ENCODE results near the gene BCAS4. TPM values are rescaled to one million over a fixed set of nuclear protein-coding genes. Genes with fewer than 3 reads are reported as not detected.
A peak's percentile ranks its signal among the peaks of the same experiment; 100 is the strongest.
"Not testable (repeated sequence)": the region's sequence is repeated elsewhere in the genome, so short reads cannot be mapped to it uniquely, and the experiment has no call there.

Gene BCAS4
- total RNA-seq, 3 donors from 2014 or later (not counting 1 experiment from before 2014, with no cell fraction given), result 7.7 to 13.5 (median 10.5) TPM

DNA sequence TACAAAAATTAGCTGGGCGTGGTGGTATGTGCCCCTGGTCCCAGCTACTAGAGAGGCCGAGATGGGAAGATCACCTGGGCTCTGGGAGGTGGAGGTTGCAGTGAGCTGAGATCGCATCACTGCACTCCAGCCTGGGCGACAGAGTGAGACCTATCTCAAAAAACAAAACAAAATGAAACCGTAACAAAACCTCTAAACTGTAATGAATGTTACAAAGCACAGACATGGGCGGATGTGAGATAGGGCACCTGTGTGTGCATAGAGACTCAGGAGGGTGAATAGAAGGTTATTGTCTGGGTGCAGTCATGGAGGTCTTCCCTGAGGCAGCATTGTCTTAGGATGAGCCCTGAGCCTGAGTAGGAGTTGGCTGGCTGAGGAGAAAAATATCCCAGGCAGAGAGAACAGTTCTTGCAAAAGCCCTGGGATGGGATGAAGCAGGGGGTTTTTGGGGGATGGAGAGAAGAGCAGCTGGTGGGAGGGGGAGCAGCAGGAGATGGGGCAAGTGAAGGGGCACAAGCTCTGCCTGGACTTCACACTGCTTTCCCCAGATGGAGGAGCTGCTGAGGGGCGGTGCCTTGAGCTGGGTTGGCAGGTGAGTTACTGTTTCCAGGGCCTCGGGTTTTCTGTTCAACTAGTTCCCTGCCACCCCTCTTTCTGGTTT, 5.2 kb downstream of the BCAS4 start:
- Histone ChIP-seq H3K27me3 (ENCODE audit: control insufficient read depth, insufficient read depth, low read length) (no peaks in the 10 kb centered on the region), H3K4me1 (ENCODE audit: control insufficient read depth, insufficient read depth, low read length) (peaks cover 12% of the 10 kb centered on the region), H3K36me3 (ENCODE audit: control insufficient read depth, insufficient read depth, low read length) (no peaks in the 10 kb centered on the region), H3K9me3 (ENCODE audit: control insufficient read depth, insufficient read depth, low read length) (no peaks in the 10 kb centered on the region), H3K4me3 (ENCODE audit: low read length) (no peak overlapping the region), H3K27ac (ENCODE audit: low read length) (peak overlapping the region; percentile 1)
- H3K27ac Mint-ChIP-seq, result no peak overlapping the region
- no peak overlapping the region for H3K4me3 Mint-ChIP-seq
- H3K27me3 Mint-ChIP-seq (ENCODE audit: low read depth in 2 of 2), result no peaks in the 10 kb centered on the region
- H3K9me3 Mint-ChIP-seq, result no peaks in the 10 kb centered on the region
- no peaks in the 10 kb centered on the region for H3K36me3 Mint-ChIP-seq
- H3K4me1 Mint-ChIP-seq, result peaks cover 12 to 13% of the 10 kb centered on the region in 2 donors
- TF ChIP-seq CTCF (IDR thresholded peaks at IDR 0.05), result no peak
- intact Hi-C loops (cut with micrococcal nuclease), result no loop called here
- 81% methylated on average over 8 of the region's 8 CpGs for WGBS (ENCODE audit: insufficient coverage)
- DNase-seq (no peak), ATAC-seq (no peak)

DNA sequence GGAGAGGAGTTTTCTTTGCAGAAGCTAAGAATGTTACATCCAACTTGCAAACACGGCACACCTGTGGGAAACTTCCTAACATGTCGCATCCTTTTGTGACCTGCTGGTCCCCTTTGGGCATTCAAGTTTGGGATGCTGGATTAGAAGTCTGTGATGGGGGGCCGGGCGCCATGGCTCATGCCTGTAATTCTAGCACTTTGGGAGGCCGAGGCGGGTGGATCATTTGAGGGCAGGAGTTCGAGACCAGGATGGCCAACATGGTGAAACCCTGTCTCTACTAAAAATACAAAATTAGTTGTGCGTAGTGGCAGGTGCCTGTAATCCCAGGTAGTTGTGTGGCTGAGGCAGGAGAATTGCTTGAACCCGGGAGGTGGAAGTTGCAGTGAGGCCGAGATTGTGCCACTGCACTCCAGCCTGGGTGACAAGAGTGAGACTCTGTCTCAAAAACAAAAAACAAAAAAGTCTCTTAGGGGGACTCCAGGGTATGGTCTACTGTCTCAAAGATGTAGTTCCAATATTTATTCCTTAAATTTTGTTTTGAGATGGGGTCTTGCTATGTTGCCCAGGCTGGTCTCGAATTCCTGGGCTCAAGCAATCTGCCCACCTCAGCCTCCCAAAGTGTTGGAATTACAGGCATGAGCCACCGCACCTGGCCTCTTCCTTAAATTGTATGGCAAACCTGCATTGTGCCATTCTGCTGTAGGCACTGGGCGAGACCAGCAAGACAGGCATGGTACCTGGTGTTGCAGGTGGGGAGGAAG, 6.3 kb downstream of the BCAS4 start:
- H3K4me1 Mint-ChIP-seq, result peaks cover 18 to 20% of the 10 kb centered on the region in 2 donors
- H3K4me3 ChIP-seq (ENCODE audit: low read length); H3K27ac Mint-ChIP-seq; ATAC-seq; DNase-seq; H3K27ac ChIP-seq (ENCODE audit: low read length); H3K9me3 Mint-ChIP-seq; H3K9me3 ChIP-seq (ENCODE audit: control insufficient read depth, insufficient read depth, low read length); H3K27me3 Mint-ChIP-seq (ENCODE audit: low read depth in 2 of 2); H3K36me3 ChIP-seq (ENCODE audit: control insufficient read depth, insufficient read depth, low read length); H3K36me3 Mint-ChIP-seq; intact Hi-C loops (cut with micrococcal nuclease); H3K4me3 Mint-ChIP-seq; H3K27me3 ChIP-seq (ENCODE audit: control insufficient read depth, insufficient read depth, low read length): not testable (repeated sequence)
- WGBS (ENCODE audit: insufficient coverage), result 96% methylated on average over 13 of the region's 13 CpGs
- H3K4me1 ChIP-seq (ENCODE audit: control insufficient read depth, insufficient read depth, low read length), result peaks cover 16% of the 10 kb centered on the region

GRCh38 chr20:50801747-50802125, 6.9 kb downstream of the BCAS4 start:
- peaks cover 21 to 23% of the 10 kb centered on the region in 2 donors for H3K4me1 Mint-ChIP-seq
- Histone ChIP-seq H3K27me3 (ENCODE audit: control insufficient read depth, insufficient read depth, low read length) (no peaks in the 10 kb centered on the region), H3K9me3 (ENCODE audit: control insufficient read depth, insufficient read depth, low read length) (no peaks in the 10 kb centered on the region), H3K36me3 (ENCODE audit: control insufficient read depth, insufficient read depth, low read length) (no peaks in the 10 kb centered on the region), H3K4me1 (ENCODE audit: control insufficient read depth, insufficient read depth, low read length) (peaks cover 19% of the 10 kb centered on the region), H3K27ac (ENCODE audit: low read length) (no peak overlapping the region), H3K4me3 (ENCODE audit: low read length) (no peak overlapping the region)
- ATAC-seq (no peak), DNase-seq (no peak)
- no peaks in the 10 kb centered on the region for H3K36me3 Mint-ChIP-seq
- H3K27ac Mint-ChIP-seq, result peak overlapping the region in 1 of 2 donors; percentile 44
- no peaks in the 10 kb centered on the region for H3K27me3 Mint-ChIP-seq (ENCODE audit: low read depth in 2 of 2)
- H3K4me3 Mint-ChIP-seq, result no peak overlapping the region
- no peak for TF ChIP-seq CTCF (IDR thresholded peaks at IDR 0.05)
- WGBS (ENCODE audit: insufficient coverage), result 92% methylated on average over 5 of the region's 5 CpGs
- H3K9me3 Mint-ChIP-seq, result no peaks in the 10 kb centered on the region
- intact Hi-C loops (cut with micrococcal nuclease), result no loop called here

DNA sequence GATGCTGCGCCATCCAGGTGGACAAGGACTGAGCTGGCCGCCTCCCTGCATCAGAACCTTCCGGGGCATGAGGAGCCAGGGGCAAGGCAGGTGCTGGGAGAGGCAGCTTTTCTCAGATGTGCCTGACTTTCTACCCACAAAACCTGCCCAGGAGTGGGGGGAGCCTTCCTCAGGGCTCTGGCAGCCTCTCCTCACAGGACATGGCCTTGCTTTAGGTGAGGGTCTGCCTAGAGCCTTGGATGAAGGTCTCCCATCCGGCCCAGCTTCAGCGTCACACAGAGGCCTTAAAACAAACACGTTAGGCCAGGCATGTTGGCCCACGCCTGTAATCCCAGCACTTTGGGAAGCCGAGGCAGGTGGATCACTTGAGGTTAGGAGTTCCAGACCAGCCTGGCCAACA, 7.4 kb downstream of the BCAS4 start:
- Histone ChIP-seq H3K36me3 (ENCODE audit: control insufficient read depth, insufficient read depth, low read length) (no peaks in the 10 kb centered on the region), H3K4me1 (ENCODE audit: control insufficient read depth, insufficient read depth, low read length) (peaks cover 19% of the 10 kb centered on the region), H3K27me3 (ENCODE audit: control insufficient read depth, insufficient read depth, low read length) (no peaks in the 10 kb centered on the region), H3K9me3 (ENCODE audit: control insufficient read depth, insufficient read depth, low read length) (no peaks in the 10 kb centered on the region), H3K27ac (ENCODE audit: low read length) (no peak overlapping the region), H3K4me3 (ENCODE audit: low read length) (no peak overlapping the region)
- WGBS (ENCODE audit: insufficient coverage), result 93% methylated on average over 8 of the region's 8 CpGs
- intact Hi-C loops (cut with micrococcal nuclease), result no loop called here
- no peak overlapping the region for H3K4me3 Mint-ChIP-seq
- ATAC-seq (no peak), DNase-seq (no peak)
- H3K27me3 Mint-ChIP-seq (ENCODE audit: low read depth in 2 of 2), result no peaks in the 10 kb centered on the region
- TF ChIP-seq CTCF (IDR thresholded peaks at IDR 0.05), result no peak
- peak overlapping the region in 1 of 2 donors; percentile 44 for H3K27ac Mint-ChIP-seq
- H3K9me3 Mint-ChIP-seq, result no peaks in the 10 kb centered on the region
- peaks cover 21 to 23% of the 10 kb centered on the region in 2 donors for H3K4me1 Mint-ChIP-seq
- H3K36me3 Mint-ChIP-seq, result no peaks in the 10 kb centered on the region

Measured in natural killer cell (primary cell).